Thyroid gland (tissue), 4 donors: ENCODE measurements around the gene LIMS2. TPM values are rescaled to one million over a fixed set of nuclear protein-coding genes. Genes with fewer than 3 reads are reported as not detected.
A peak's percentile ranks its signal among the peaks of the same experiment; 100 is the strongest.

ENCODE experiments used
- DNase-seq, 2 donors: peaks; one replicate each; pipeline ENCODE4 v3.0.0-alpha.2; 2019
- H3K27ac ChIP-seq, 3 donors: fragments of 200-600 bp; sonication (generic); 1 replicate in 2 of 3; 2 replicates in 1 of 3; pipeline ENCODE4 v1.5.1; 2016 to 2019; ENCODE audit warnings: mild to moderate bottlenecking in 1 of 3, moderate library complexity in 1 of 3
- H3K27me3 ChIP-seq: fragments of 200-600 bp; sonication (generic); one replicate; pipeline ENCODE4 v1.5.1; 2019
- H3K36me3 ChIP-seq, 2 donors: fragments of 200-600 bp; sonication (generic); one replicate each; pipeline ENCODE4 v1.5.1; 2016 to 2019
- H3K4me1 ChIP-seq, 2 donors: fragments of 200-600 bp; sonication (generic); one replicate each; pipeline ENCODE4 v1.5.1; 2017 to 2019
- H3K4me3 ChIP-seq, 3 donors: fragments of 200-600 bp; sonication (generic); replicated peaks in 1 of 3; 1 replicate in 2 of 3; 2 replicates in 1 of 3; pipeline ENCODE4 v1.5.1; 2016; ENCODE audit warnings: mild to moderate bottlenecking in 1 of 3
- H3K9me3 ChIP-seq: fragments of 200-600 bp; sonication (generic); one replicate; pipeline ENCODE4 v1.5.1; 2017
- CTCF ChIP-seq, 6 experiments: fragments of 200-600 bp in 3 of 6; fragments of 450-650 bp in 3 of 6; sonication (generic) in 3 of 6; IDR thresholded peaks; one replicate each; pipeline ENCODE4 v1.5.1; 2016 to 2019; ENCODE audit warnings: antibody characterized with exemption in 6 of 6, mild to moderate bottlenecking in 2 of 6, inconsistent platforms in 1 of 6, moderate library complexity in 1 of 6
- POLR2A ChIP-seq, 2 donors: fragments of 450-650 bp; IDR thresholded peaks; one replicate each; pipeline ENCODE4 v1.6.1; 2017; ENCODE audit warnings: antibody characterized with exemption in 2 of 2, mild to moderate bottlenecking in 2 of 2, moderate library complexity in 1 of 2
- WGBS, 2 donors: methylation state at CpG; one replicate each; pipeline ENCODE4 v1.1.5; 2017; 5-methylcytosine and 5-hydroxymethylcytosine counted together
- intact Hi-C: fragments of 100-400 bp; cut with DNase I; formaldehyde crosslinking; loops from one replicate; pipeline ENCODE4 v1.15.1; 2023
- total RNA-seq, 4 donors: library from RNA; depleted of rRNA; stranded (reverse); fragments of >200 nt; gene quantifications; one replicate each; pipeline ENCODE4 v1.2.3, GENCODE V29; 2016

Gene LIMS2
- total RNA-seq, 4 donors from 2014 or later: 9.1 to 27.8 (median 14.2) TPM

- Histone ChIP-seq H3K27ac (no peak overlapping the region), H3K4me1 (peaks cover 2 to 7% of the 10 kb centered on the region in 2 donors), H3K27me3 (no peaks in the 10 kb centered on the region), H3K4me3 (no peak overlapping the region), H3K36me3 (peaks cover 23 to 35% of the 10 kb centered on the region in 2 donors), H3K9me3 (no peaks in the 10 kb centered on the region)
- TF ChIP-seq POLR2A (IDR thresholded peaks at IDR 0.05) (no peak), CTCF (IDR thresholded peaks at IDR 0.05) (no peak)
- no peak for DNase-seq
- WGBS, 2 donors: 88 to 94% methylated on average over 13 of the region's 13 CpGs
- intact Hi-C loops: no loop called here
These were observed 34.0 kb upstream of the LIMS2 start for GRCh38 chr2:127709336-127709735.

DNA sequence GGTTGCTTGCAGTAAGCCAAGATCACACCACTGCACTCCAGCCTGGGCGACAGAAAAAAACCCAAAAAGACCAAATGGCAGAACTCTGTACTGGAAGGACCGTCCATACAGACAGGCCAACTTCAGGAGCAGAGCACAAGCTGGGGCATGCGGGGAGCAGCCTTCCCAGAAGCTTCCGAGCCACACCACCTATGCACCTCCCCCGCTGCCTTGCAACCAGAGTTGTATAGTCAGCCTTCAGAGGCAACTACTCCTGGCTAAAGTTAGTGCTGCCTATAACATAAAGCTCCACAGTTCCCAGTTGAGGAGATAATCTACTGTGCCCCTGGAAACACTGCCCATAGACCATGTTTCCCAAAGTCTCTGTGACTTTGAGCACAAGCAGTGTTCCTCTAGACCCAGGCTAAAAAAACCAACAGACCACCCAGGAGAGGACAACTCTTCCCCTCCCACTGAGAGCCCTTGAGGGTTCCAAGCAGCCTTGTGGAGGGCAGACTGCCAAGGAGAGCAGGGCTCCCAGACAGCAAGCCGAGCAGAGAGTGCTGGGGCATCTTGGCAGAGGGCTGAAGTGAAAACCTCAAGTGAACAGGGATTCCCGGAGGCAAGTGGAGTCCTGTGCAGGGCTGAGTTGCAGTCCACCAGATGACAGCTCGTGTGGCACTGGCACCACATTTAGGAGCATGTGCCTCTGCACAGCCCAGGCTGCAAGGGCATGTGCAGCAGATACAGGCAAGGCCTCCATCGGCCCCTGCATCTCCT, 32.7 kb upstream of the LIMS2 start:
- no peaks in the 10 kb centered on the region for H3K9me3 ChIP-seq
- no peak for TF ChIP-seq CTCF (IDR thresholded peaks at IDR 0.05)
- no peak for TF ChIP-seq POLR2A (IDR thresholded peaks at IDR 0.05)
- no peak overlapping the region for H3K27ac ChIP-seq
- intact Hi-C loops: no loop called here
- H3K27me3 ChIP-seq: no peaks in the 10 kb centered on the region
- peaks cover 23 to 33% of the 10 kb centered on the region in 2 donors for H3K36me3 ChIP-seq
- peaks cover 14 to 17% of the 10 kb centered on the region in 2 donors for H3K4me1 ChIP-seq
- 61 to 94% methylated on average over 5 to 6 of the region's 9 CpGs for WGBS, 2 donors
- no peak overlapping the region for H3K4me3 ChIP-seq
- DNase-seq: peak; percentile 77 to 83

DNA sequence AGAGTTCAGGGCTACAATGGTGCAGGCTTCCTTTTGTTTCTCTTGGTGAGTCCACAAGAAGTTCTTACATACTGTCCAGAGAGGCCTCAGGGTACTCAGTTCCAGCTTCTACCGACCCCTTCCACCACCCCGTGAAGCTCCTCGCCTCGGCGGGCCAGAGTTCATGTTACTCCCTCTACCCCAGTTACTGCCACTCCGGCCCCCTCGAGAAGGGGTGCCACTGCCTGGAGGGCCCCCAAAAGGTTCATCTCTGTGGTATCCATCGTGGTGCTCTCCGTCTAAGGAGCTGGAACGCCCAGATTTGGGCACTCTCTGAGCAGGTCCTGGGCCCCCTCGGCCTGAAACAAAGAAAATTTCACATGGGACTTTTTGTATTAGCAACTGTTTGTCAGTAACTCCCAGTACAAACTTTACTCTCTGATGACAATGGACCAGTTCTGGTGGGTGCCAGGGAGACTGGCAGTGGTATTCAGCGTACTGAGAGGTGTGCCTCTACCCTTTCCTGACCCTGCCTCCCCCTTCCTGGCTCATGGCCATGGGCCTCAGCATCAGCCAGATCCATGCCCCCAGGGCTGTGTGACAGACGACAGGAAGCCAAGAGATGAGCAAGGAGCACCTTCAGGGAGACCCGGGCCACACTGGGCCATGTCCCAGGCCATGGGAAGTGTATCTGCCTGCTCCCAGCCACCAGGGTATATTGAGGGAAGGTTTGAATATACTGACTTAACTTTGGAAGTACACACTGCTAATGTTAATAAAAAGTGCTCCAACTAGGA, 31.1 kb upstream of the LIMS2 start:
- H3K4me3 ChIP-seq: no peak overlapping the region
- H3K27ac ChIP-seq: no peak overlapping the region
- H3K9me3 ChIP-seq: no peaks in the 10 kb centered on the region
- H3K27me3 ChIP-seq: no peaks in the 10 kb centered on the region
- H3K4me1 ChIP-seq: peaks cover 22 to 26% of the 10 kb centered on the region in 2 donors
- peaks cover 23 to 33% of the 10 kb centered on the region in 2 donors for H3K36me3 ChIP-seq
- TF ChIP-seq CTCF (IDR thresholded peaks at IDR 0.05) (no peak), POLR2A (IDR thresholded peaks at IDR 0.05) (no peak)
- DNase-seq: no peak
- intact Hi-C loops: no loop called here
- 93 to 95% methylated on average over 14 of the region's 14 CpGs for whole genome bisulfite sequencing, 2 donors

DNA sequence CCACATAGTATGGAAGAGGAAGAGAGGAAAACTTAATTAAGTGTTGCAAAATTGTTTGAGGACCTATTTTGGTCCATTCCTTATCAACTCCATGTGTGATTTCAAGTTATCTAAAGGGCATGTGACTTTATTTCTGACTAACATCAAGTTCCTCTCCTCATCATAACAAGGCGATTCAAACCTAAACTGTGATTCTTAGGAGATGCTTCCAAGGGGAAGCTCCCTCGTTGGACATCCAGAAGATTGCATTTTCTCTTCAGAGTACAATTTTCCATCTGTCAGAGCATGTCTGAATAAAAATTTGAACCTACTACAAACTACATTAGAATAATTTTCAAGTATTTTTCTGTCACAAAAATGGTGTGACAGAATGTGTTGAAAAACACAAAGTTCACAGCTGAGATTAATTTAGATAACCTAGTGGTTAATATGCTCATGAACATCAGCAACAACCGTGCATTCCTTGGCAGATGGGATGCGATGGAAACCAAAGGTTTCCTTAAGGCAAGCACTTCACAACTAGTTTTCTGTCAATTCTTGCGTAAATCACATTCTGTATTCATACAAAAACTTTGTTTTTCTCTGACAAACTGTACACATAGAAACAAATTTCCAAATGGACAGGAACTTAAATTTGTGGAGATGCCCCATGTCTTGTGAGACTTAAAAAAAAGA, 30.2 kb upstream of the LIMS2 start:
- intact Hi-C loops: no loop called here
- Histone ChIP-seq H3K4me1 (peaks cover 25 to 31% of the 10 kb centered on the region in 2 donors), H3K27ac (no peak overlapping the region), H3K4me3 (no peak overlapping the region), H3K36me3 (peaks cover 23 to 33% of the 10 kb centered on the region in 2 donors), H3K27me3 (no peaks in the 10 kb centered on the region), H3K9me3 (no peaks in the 10 kb centered on the region)
- DNase-seq: no peak
- WGBS, 2 donors: 86 to 90% methylated on average over 5 of the region's 5 CpGs
- TF ChIP-seq POLR2A (IDR thresholded peaks at IDR 0.05) (no peak), CTCF (IDR thresholded peaks at IDR 0.05) (no peak)
